GM15510 (cell line): Measurements from ENCODE around the gene MAFB.

Experiments
- POLR2A ChIP-seq: IDR thresholded peaks from 3 replicates; pipeline ENCODE4 v1.6.1; 2011; ENCODE audit warnings: borderline replicate concordance; ENCODE audit not compliant: insufficient read length; ENCODE audit errors: extremely low read depth

The MAFB gene

GRCh38 chr20:40689100-40689942, at the start of gene MAFB:
Gene MAFB, minus strand, starts transcription at chr20:40689236. Its CDS starts 386 bp downstream, at chr20:40688850.
- TF ChIP-seq POLR2A = no peak

GRCh38 chr20:40728996-40729395, 40.0 kb upstream of the MAFB start:
- no peak for TF ChIP-seq POLR2A

GRCh38 chr20:40728470-40728869, 39.4 kb upstream of the MAFB start:
- TF ChIP-seq POLR2A = no peak

- no peak for TF ChIP-seq POLR2A
These were observed 38.9 kb upstream of the MAFB start for GRCh38 chr20:40727960-40728359.

- no peak for TF ChIP-seq POLR2A
These were observed 37.7 kb upstream of the MAFB start for GRCh38 chr20:40726776-40727175.

GRCh38 chr20:40724566-40724965, 35.5 kb upstream of the MAFB start:
- TF ChIP-seq POLR2A = no peak

- TF ChIP-seq POLR2A = no peak
These were observed 31.8 kb upstream of the MAFB start for GRCh38 chr20:40720826-40721225.

GRCh38 chr20:40720099-40720498, 31.1 kb upstream of the MAFB start:
- TF ChIP-seq POLR2A = no peak

- no peak for TF ChIP-seq POLR2A
These were observed 30.1 kb upstream of the MAFB start for GRCh38 chr20:40718982-40719729.

GRCh38 chr20:40718214-40718977, 29.4 kb upstream of the MAFB start:
- no peak for TF ChIP-seq POLR2A

- no peak for TF ChIP-seq POLR2A
These were observed 28.4 kb upstream of the MAFB start for GRCh38 chr20:40717343-40717865.

- no peak for TF ChIP-seq POLR2A
These were observed 26.5 kb upstream of the MAFB start for GRCh38 chr20:40715491-40715890.

GRCh38 chr20:40714916-40715315, 25.9 kb upstream of the MAFB start:
- no peak for TF ChIP-seq POLR2A

GRCh38 chr20:40714109-40714508, 25.1 kb upstream of the MAFB start:
- TF ChIP-seq POLR2A = no peak

GRCh38 chr20:40713508-40713907, 24.5 kb upstream of the MAFB start:
- TF ChIP-seq POLR2A = no peak
